Stimulated activated CD4-positive, alpha-beta T cell treated with anti-CD3 and anti-CD28 coated beads, TNF-alpha, amount 100 ng/mL, for 1 hour (primary cell): ENCODE measurements around the gene FAM240A.

ENCODE experiments used
- DNase-seq, 3 donors: peaks; one replicate each; pipeline ENCODE4 v3.0.0-alpha.2; 2020; ENCODE audit warnings: low read depth in 3 of 3, low spot score in 1 of 3

Gene FAM240A

GRCh38 chr3:46661776-46662766 is 49.7 kb downstream of the FAM240A start:
- no peak for DNase-seq

GRCh38 chr3:46662771-46663551 is 50.6 kb downstream of the FAM240A start:
- DNase-seq, result no peak

- DNase-seq, result no peak
These were observed 51.3 kb downstream of the FAM240A start for GRCh38 chr3:46663591-46664135.

GRCh38 chr3:46664188-46664970 is 52.1 kb downstream of the FAM240A start:
- DNase-seq, result no peak

GRCh38 chr3:46664971-46665762 is 52.8 kb downstream of the FAM240A start:
- no peak for DNase-seq

GRCh38 chr3:46665763-46666452 is 53.6 kb downstream of the FAM240A start:
- no peak for DNase-seq

GRCh38 chr3:46666453-46666845 is 54.1 kb downstream of the FAM240A start:
- DNase-seq, result no peak

GRCh38 chr3:46667061-46667621 is 54.8 kb downstream of the FAM240A start:
- DNase-seq, result no peak

- DNase-seq, result no peak
These were observed 55.3 kb downstream of the FAM240A start for GRCh38 chr3:46667657-46668056.

- no peak for DNase-seq
These were observed 55.8 kb downstream of the FAM240A start for GRCh38 chr3:46668116-46668515.

GRCh38 chr3:46668591-46668990 is 56.3 kb downstream of the FAM240A start:
- DNase-seq, result no peak

GRCh38 chr3:46669191-46669999 is 57.1 kb downstream of the FAM240A start:
- no peak for DNase-seq

- no peak for DNase-seq
These were observed 57.9 kb downstream of the FAM240A start for GRCh38 chr3:46670000-46670890.

- DNase-seq, result no peak
These were observed 58.6 kb downstream of the FAM240A start for GRCh38 chr3:46670891-46671427.

GRCh38 chr3:46671541-46672348 is 59.4 kb downstream of the FAM240A start:
- DNase-seq, result no peak

- DNase-seq, result no peak
These were observed 60.0 kb downstream of the FAM240A start for GRCh38 chr3:46672349-46672695.
